ENCODE results near the gene ASPG.

ASPG gene

DNA sequence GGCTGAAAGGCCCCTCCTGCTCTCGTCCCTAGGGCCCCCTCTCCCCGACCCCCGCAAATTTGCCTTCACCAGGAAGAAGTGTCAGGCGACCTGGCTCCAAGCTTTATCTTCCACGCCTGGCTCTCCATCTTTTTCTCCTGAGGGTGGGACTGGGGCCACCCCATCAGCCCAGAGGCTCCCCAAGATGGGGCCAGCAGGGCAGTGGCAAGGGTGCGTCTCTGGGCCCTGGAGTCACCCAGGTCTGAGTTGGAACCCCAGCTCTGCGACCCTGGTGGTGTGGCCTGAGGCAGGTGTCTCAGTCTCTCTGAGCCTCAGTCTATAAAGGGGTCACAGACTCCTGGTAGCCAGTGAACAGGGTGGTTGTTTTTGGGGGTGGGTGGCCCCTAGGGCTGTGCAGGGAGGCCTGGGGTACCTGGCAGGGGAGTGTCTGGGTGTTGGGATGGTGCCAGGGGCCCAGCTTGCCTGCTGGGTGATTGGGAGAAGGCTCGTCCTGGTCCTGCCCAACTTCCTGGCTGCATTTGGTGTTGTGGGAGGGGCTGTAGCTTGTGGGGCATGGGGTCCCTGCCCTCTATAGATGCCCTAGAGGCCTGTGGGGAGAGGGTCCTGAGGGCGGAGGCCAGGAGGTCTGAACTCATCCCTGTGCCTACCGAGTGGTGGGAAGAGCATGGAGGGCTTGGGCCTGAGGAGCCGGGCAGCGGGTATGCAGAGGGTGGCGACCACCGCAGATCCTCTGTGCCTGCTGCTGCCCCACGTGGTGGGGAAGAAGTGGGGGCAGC is 60.5 kb downstream of the ASPG start:
- no peaks in the 10 kb centered on the region for H3K36me3 ChIP-seq (ENCODE audit: control insufficient read depth, insufficient read depth, low read length)
- H3K27me3 ChIP-seq (replicated peaks; ENCODE audit: control insufficient read depth, insufficient read depth, low read length) = no peaks in the 10 kb centered on the region; the same call in none of the 2 replicates
- DNase-seq (ENCODE audit: extremely low read depth, insufficient read length) = no peak
- no peak overlapping the region for H3K4me3 ChIP-seq (replicated peaks; ENCODE audit: low read depth, low read length)
- TF ChIP-seq, protein P1, sequence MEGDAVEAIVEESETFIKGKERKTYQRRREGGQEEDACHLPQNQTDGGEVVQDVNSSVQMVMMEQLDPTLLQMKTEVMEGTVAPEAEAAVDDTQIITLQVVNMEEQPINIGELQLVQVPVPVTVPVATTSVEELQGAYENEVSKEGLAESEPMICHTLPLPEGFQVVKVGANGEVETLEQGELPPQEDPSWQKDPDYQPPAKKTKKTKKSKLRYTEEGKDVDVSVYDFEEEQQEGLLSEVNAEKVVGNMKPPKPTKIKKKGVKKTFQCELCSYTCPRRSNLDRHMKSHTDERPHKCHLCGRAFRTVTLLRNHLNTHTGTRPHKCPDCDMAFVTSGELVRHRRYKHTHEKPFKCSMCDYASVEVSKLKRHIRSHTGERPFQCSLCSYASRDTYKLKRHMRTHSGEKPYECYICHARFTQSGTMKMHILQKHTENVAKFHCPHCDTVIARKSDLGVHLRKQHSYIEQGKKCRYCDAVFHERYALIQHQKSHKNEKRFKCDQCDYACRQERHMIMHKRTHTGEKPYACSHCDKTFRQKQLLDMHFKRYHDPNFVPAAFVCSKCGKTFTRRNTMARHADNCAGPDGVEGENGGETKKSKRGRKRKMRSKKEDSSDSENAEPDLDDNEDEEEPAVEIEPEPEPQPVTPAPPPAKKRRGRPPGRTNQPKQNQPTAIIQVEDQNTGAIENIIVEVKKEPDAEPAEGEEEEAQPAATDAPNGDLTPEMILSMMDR (IDR thresholded peaks at IDR 0.05; ENCODE audit: insufficient read depth, low read length, poor library complexity, severe bottlenecking) = no peak

- Histone ChIP-seq H3K36me3 (ENCODE audit: control insufficient read depth, insufficient read depth, low read length) (no peaks in the 10 kb centered on the region), H3K27me3 (replicated peaks; ENCODE audit: control insufficient read depth, insufficient read depth, low read length) (no peaks in the 10 kb centered on the region; the same call in 1 of the 2 replicates), H3K4me3 (replicated peaks; ENCODE audit: low read depth, low read length) (no peak overlapping the region)
- no peak for DNase-seq (ENCODE audit: extremely low read depth, insufficient read length)
- TF ChIP-seq, protein P1 (IDR thresholded peaks at IDR 0.05; ENCODE audit: insufficient read depth, low read length, poor library complexity, severe bottlenecking) = no peak
Observed at GRCh38 chr14:104146651-104147345, 61.3 kb downstream of the ASPG start.

DNA sequence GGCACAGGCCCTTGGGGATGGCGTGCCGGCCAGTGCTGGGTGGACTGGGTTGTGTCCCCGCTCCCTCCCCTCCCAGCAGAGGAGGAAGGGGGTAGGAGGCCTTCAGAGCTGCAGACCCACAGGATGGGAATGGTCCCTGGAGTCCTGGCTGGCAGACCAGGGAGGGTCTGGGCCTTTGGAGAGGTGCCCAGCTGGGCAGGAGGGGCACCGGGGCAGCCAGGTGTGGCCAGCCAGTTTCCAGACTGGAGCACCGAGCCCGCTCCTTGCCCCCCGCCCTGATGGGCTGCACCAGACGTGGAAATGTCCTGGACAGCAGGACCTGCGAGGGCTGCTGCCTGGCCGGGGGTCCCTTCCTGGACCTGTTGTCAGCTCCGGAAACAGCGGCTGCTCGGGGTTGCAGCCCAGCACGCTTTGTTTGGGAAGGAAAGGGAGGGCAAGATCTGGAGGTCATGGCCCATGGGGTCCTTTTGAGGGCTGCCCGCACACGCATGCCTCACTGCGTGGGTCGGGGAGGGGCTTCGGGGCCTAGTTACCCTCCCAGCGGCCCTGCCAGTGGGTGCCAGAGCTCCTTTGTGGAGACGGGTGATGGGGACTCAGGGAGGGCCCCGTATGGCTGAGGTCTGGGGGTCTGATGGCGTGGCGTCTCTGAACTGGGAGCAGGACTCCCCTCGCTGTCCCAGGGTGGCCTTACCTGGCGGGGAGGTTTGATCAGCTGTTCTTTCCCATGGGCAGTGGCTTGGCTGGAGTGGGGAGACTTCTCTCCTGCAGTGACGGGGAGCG is 62.0 kb downstream of the ASPG start:
- Histone ChIP-seq H3K27me3 (replicated peaks; ENCODE audit: control insufficient read depth, insufficient read depth, low read length) (no peaks in the 10 kb centered on the region; the same call in 1 of the 2 replicates), H3K4me3 (replicated peaks; ENCODE audit: low read depth, low read length) (no peak overlapping the region), H3K36me3 (ENCODE audit: control insufficient read depth, insufficient read depth, low read length) (no peaks in the 10 kb centered on the region)
- no peak for DNase-seq (ENCODE audit: extremely low read depth, insufficient read length)
- TF ChIP-seq, protein P1 (IDR thresholded peaks at IDR 0.05; ENCODE audit: insufficient read depth, low read length, poor library complexity, severe bottlenecking) = no peak

DNA sequence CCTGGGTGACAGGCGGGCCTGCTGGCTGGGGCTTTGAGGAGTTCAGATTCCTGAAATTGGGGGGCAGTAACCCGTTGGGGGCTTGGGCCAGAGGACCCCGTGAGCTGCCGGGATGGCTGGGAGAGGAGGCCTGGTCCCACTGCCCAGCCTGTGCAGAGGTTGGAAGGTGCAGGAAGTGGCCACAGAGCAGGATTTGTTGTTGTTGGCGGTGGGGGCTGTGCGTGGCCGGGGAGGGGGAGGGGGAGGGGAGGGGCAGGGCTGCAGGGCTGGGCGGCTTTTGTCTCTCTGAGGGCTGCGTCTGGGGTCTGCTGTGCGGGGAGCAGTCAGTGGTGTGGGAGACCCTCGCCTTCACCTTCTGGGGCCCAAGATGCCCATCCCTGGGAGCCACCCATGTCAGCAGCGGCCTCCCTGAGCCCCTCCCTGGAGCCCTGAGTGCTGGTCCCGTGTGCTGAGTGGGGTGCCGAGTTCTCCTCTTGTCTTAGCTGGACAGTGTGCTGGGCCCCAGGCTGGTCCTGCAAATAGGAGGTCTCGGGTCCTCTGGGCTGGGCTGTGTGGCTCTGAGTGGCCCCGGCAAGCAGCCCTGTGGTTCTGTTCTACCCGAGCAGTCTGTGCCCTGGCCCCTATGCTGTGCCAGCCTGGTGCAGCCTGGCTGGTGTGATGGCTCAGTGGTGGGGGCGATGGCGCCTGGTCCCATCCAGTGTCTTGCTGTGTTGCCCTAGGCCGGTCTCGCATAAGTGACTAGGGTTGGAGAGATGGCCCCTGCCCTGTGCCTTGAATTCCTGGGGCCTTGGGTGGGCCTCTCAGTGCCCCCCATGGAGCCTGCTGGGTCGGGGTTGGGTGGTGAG is 63.2 kb downstream of the ASPG start:
- TF ChIP-seq, protein P1 (IDR thresholded peaks at IDR 0.05; ENCODE audit: insufficient read depth, low read length, poor library complexity, severe bottlenecking) = no peak
- DNase-seq (ENCODE audit: extremely low read depth, insufficient read length) = no peak

GRCh38 chr14:104149278-104149595 is 63.7 kb downstream of the ASPG start:
- Histone ChIP-seq H3K4me3 (replicated peaks; ENCODE audit: low read depth, low read length) (no peak overlapping the region), H3K36me3 (ENCODE audit: control insufficient read depth, insufficient read depth, low read length) (no peaks in the 10 kb centered on the region), H3K27me3 (replicated peaks; ENCODE audit: control insufficient read depth, insufficient read depth, low read length) (no peaks in the 10 kb centered on the region; the same call in 1 of the 2 replicates)
- DNase-seq (ENCODE audit: extremely low read depth, insufficient read length) = no peak
- TF ChIP-seq, protein P1 (IDR thresholded peaks at IDR 0.05; ENCODE audit: insufficient read depth, low read length, poor library complexity, severe bottlenecking) = no peak

More for the DNA sequence above, 63.2 kb downstream of the ASPG start:
- Histone ChIP-seq H3K27me3 (replicated peaks; ENCODE audit: control insufficient read depth, insufficient read depth, low read length) (no peaks in the 10 kb centered on the region; the same call in 1 of the 2 replicates), H3K4me3 (replicated peaks; ENCODE audit: low read depth, low read length) (no peak overlapping the region), H3K36me3 (ENCODE audit: control insufficient read depth, insufficient read depth, low read length) (no peaks in the 10 kb centered on the region)
